Activated CD4-positive, alpha-beta T cell treated with anti-CD3 and anti-CD28 coated beads, Interleukin-2, amount 50 U/mL, for 1 hour (primary cell): ENCODE data around the gene WNT6.

ENCODE experiments used
- DNase-seq: peaks from one replicate; pipeline ENCODE4 v3.0.0-alpha.2; 2020

Gene WNT6

DNA sequence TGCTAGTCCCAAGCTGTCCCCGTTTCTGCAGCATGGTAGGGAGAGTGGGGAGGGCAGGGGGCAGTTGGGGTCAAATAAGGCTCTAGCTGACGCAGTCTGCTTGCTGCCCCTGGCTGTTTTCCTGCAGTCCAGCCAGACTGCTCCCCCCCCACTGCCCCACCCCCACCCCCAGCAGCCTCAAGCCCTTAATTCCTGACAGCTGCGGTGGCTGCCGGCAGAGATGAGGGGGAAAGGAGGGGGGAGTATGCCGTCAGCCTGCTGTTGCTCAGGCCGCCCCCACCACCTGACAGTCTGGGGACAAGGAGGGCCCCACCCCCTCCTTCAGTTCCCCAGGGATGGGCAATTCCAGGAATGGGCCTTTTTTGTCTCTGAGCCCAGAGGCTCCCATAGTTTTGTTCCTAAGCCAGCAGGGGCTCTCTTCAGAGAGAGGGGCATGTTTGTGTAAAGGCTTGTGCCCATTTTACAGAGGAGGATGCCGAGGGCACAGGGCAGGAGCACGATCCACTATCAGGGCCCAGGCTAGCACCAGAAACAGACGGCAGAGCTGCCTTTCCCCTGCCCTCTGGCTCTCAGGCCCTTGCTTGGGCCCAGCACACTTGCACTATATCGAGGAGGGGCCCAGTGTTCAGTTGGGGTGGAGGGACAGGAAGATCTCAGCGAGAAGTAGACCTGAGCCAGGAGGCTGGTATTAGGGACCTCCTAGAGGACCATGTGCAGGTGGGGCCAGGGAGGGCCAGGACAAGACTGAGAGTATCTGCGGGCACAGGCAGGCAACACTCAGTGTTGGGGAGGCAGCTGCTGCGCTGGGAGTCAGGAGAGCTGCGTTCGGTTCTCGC is 19.5 kb downstream of the WNT6 start:
- no peak for DNase-seq

DNA sequence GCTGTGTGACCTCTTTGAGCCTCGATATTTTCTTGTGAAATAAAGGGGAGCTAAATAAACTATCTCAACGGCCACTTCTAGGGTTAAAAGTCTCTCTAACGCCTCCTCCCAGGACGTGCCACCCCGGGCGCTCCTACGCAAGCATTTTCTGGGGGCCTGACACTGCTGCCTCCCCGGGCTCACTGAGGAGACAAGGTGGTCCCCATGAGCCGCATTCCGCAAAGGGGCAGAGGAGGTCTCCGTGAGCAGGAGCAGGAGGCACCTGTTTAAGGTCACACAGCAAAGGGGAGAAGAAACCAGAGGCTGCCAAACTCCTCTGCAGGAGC is 20.1 kb downstream of the WNT6 start:
- DNase-seq, result no peak

DNA sequence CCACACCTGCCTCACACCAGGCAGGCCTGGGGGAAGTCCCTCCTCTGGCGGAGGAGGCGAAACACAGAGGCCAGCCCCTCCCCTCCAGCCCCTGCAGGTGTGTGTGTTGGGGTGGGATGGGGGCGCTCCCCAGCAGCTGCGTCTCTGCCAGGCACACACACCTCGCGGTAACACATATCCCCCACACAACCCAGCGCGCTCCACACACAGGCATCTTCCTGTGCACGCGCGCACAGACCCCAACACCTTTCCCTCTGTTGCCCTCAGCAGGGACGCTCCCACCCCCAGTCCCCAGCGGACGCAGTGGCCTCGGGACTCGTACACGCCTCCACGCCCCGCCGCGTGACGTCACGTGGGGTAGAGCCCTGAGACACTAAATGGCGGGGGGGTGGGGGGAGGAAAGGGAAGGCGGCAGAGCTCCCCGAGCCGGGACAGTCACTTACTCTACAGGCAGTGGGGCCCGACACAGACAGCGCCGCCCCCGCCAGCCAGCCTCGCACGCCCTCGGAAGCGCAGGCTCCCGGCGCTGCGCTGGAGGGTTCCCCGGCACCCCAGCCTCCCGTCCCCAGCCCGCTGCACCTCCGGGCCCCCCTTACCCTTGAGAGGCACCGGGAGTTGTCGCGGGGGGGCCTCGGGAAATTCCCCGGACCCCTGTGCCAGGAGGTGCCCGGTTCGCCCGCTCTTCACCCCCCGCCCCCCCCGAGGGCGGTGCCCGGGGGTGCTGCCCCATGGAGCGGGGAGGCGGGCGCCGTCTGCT is 20.7 kb downstream of the WNT6 start, which contains the start of gene WNT10A:
Gene WNT10A, plus strand, starts transcription at position 751 of the 757 bp plus-strand sequence. CDS start 144 bp downstream, outside the sequence.
- DNase-seq, result peak; percentile 90

DNA sequence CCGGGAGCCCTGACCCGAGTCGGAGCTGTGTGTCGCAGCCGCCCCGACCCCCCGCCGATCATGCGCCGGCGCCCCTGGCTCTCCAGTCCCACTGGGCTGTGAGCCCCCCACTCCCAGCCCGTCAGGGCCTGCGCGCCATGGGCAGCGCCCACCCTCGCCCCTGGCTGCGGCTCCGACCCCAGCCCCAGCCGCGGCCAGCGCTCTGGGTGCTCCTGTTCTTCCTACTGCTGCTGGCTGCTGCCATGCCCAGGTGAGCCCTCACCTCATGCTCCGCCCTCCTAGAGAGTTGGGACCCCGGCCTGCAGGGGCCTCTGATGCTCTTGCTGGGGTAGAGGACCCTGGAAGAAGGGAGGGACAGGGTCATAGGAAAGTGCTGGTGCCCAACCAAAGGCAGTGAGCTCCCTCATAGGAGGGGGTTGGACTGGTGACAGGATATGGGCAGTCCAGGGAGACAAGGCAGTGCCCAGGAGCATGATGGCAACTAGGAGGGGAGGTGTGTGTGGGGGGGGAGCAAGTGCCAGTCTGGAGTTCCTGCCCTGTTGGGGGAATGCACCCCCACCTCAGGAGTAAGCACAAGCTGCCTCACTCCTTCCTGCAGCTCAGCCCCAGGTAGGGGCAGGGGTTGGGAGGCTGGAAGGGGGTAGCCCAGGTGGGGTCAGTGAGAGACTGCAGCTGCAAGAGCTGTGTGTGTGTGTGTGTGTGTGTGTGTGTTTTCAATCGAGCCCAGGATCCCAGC is 21.4 kb downstream of the WNT6 start:
- no peak for DNase-seq

- DNase-seq, result no peak
Observed at GRCh38 chr2:218881744-218882460, 22.3 kb downstream of the WNT6 start.

- DNase-seq, result no peak
Observed at GRCh38 chr2:218882461-218882816, 22.8 kb downstream of the WNT6 start.

DNA sequence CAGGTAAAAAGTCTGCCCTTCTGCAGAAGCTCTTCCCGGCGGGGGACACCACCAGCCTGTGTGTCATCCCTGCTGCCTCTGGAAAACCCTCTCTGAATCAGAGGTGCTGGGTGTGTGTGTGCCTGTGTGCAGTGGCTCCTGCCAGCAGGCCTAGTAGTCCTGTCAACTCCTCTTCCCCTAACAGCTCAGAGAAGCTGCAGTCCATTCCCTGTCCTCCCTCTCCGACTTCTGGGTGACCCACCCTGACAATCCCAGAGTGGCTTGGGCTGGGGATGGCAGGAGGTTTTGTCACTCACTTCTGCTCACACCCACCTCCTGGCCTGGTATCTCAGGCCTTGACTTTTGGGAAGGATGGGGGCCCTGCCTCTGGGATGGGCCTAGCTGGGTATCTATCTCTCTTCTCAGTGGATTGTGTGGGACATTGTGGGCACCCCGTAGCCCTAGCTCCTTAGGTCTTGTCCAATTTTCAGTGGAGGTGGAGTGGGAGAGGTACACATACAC is 23.3 kb downstream of the WNT6 start:
- DNase-seq, result no peak

DNA sequence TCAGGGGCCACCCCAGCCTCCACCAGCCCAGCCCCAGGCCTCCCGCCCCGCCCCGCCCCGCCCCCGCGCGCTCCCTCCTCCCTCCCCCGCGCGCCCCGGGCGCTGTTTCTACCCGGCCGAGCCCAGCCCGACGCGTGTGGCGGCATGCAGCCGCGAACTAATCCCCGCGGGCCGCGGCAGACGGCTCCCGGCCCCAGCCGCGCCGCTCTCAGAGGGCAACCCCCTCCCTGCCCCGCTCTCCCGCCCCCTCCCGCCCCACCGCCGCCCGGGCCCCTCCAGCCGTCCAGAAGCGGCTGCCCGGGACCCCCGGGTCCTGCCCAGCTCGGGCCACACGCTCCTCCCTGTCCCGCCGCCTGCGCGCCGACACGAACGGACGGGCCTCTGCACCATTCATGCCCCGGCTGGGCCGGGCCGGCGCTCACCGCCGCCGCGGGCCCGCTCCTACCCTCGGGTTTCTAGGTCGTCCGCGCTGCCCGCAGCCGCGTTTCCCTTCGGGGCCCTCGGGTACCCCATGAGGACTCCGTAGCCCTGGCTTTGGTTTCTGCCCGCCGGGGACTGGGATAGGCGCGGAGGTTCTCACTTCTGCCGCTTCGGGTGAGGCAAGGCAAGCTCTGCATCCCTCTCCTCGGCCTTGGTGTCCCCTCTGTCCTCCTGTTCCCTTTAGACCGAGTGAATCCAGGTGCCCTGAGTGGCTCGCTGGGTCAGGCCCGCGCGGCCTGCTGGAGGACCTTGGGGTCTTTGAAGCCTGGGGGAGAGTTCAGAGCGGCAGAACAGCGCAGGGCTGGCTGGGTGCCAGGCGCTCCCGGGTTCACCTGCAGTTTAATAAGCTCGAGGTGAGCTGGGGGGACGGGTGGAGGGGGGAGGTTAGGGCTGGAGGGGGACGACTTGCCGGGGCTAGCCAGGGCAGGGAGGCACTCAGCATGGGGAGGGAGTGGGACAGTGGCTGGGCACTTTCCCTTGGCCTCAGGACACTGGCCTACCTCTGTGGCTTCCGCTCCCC is 24.2 kb downstream of the WNT6 start:
- DNase-seq, result peak; percentile 50

GRCh38 chr2:218884519-218884918 is 24.9 kb downstream of the WNT6 start:
- no peak for DNase-seq

DNA sequence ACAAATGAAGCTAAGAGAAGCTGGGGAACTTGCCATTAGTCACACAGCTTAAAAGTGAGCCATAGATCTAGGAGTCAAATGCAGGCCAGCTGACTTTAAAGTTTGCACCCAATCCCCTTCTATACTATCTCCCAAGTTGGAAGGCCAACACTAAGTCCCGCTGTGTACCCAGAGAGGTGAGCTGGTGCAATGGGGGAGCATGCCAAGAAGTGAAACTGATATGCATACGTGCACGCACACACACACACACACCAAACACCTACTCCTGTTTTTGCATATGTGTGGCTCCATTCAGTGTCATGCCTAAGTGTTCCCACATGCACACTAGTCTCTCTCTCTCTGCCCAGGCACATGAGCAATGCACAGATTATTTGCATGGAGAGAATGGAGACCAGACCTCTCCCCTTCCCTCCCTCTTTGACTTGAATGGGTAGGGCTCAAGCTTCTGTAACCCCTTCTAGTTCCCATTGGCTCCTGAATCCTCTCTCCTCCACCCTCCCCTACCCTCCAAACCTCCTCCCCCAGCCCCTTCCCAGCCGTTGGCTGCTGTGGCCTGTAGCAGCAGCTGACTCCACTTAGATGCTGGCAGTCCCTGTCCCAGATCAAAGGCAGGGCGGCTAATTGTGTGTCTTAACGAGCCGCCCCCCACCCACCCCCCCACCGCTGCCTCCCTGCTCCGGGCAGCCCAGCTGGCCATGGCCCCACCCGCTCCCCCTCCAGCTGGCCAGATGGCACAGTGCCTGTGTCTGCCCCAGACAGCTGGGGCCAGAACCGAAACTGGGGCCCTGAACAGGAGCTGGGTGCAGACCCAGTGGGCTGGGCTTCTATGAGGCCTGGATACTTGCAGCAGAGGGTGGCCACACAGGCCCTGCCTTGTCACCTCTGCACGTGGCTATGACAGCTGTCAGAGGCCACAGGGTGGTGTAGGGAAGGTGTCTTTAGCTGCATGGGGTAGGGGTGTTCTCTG is 26.7 kb downstream of the WNT6 start:
- no peak for DNase-seq

- no peak for DNase-seq
Observed at GRCh38 chr2:218887079-218887478, 27.5 kb downstream of the WNT6 start.

- DNase-seq, result no peak
Observed at GRCh38 chr2:218888341-218888740, 28.7 kb downstream of the WNT6 start.

- DNase-seq, result no peak
Observed at GRCh38 chr2:218889937-218890336, 30.3 kb downstream of the WNT6 start.

DNA sequence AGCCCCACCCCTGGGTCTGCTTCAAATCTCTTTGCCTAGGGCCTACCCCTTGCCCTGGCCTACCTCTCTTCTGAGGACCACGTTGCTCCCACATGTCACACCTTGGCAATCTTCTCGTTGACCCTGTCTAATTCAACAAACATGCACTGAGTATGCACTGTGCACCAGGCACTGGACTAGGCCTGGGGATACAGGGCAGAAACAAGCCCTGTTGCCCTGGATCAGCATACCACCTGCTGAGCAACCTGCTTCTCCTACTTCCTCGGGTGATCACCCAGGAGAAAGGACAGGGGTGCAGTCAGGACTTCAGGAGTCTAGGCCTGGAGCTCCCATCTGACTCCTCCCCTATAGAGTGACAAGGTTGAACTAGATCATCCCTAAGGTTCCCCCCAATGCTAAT is 30.8 kb downstream of the WNT6 start:
- no peak for DNase-seq

GRCh38 chr2:218891275-218892135 is 31.9 kb downstream of the WNT6 start:
- DNase-seq, result no peak

DNA sequence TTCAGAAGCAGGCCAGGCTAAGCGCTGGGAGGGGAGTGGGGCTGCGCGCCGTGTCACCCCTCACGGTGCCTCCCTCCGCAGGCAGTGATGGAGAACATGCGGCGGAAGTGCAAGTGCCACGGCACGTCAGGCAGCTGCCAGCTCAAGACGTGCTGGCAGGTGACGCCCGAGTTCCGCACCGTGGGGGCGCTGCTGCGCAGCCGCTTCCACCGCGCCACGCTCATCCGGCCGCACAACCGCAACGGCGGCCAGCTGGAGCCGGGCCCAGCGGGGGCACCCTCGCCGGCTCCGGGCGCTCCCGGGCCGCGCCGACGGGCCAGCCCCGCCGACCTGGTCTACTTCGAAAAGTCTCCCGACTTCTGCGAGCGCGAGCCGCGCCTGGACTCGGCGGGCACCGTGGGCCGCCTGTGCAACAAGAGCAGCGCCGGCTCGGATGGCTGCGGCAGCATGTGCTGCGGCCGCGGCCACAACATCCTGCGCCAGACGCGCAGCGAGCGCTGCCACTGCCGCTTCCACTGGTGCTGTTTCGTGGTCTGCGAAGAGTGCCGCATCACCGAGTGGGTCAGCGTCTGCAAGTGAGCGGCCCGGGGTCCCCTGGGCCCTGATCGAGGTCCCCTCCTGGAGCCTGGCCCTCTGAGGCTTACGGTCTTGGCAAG is 33.2 kb downstream of the WNT6 start:
- peak; percentile 84 for DNase-seq

GRCh38 chr2:218893349-218894150 is 33.9 kb downstream of the WNT6 start:
- no peak for DNase-seq
